Activated CD8-positive, alpha-beta memory T cell treated with anti-CD3 and anti-CD28 coated beads, Interleukin-2, amount 50 U/mL, for 1 hour (primary cell): ENCODE data around the gene TRMT1L.
"Not testable (repeated sequence)": the region's sequence is repeated elsewhere in the genome, so short reads cannot be mapped to it uniquely, and the experiment has no call there.

ENCODE experiments used
- DNase-seq: peaks from one replicate; pipeline ENCODE4 v3.0.0-alpha.2; 2020; ENCODE audit errors: extremely low read depth

Gene TRMT1L

GRCh38 chr1:185156854-185157598 is at the start of gene TRMT1L, which contains the start of gene SWT1:
Gene TRMT1L, minus strand, starts transcription at chr1:185156953. Its CDS starts 241 bp downstream, at chr1:185156712.
Gene SWT1, plus strand, starts transcription at chr1:185157167. Its CDS starts 3,675 bp downstream, at chr1:185160842.
- peak; percentile 97 for DNase-seq

GRCh38 chr1:185200889-185201288 is 44.1 kb upstream of the TRMT1L start:
- no peak for DNase-seq

- DNase-seq: not testable (repeated sequence)
Measured at GRCh38 chr1:185198712-185199111, 42.0 kb upstream of the TRMT1L start.

- no peak for DNase-seq
Measured at GRCh38 chr1:185193756-185194155, 37.0 kb upstream of the TRMT1L start.

GRCh38 chr1:185170291-185170848 is 13.6 kb upstream of the TRMT1L start:
- DNase-seq: no peak

- no peak for DNase-seq
Measured at GRCh38 chr1:185166106-185166505, 9.4 kb upstream of the TRMT1L start.

GRCh38 chr1:185162491-185162890 is 5.7 kb upstream of the TRMT1L start:
- no peak for DNase-seq

- no peak for DNase-seq
Measured at GRCh38 chr1:185159966-185160365, 3.2 kb upstream of the TRMT1L start.

- no peak for DNase-seq
Measured at GRCh38 chr1:185158800-185159199, 2.0 kb upstream of the TRMT1L start.

- no peak for DNase-seq
Measured at GRCh38 chr1:185157599-185158412, 1.1 kb upstream of the TRMT1L start.

GRCh38 chr1:185156288-185156853 is 382 bp downstream of the TRMT1L start:
- DNase-seq: peak; percentile 22

- DNase-seq: no peak
Measured at GRCh38 chr1:185155600-185156287, 1.0 kb downstream of the TRMT1L start.

- DNase-seq: no peak
Measured at GRCh38 chr1:185154912-185155513, 1.7 kb downstream of the TRMT1L start.

- no peak for DNase-seq
Measured at GRCh38 chr1:185152187-185152767, 4.5 kb downstream of the TRMT1L start.

GRCh38 chr1:185151215-185151614 is 5.5 kb downstream of the TRMT1L start:
- no peak for DNase-seq

GRCh38 chr1:185144233-185144632 is 12.5 kb downstream of the TRMT1L start:
- DNase-seq: no peak

GRCh38 chr1:185139246-185139645 is 17.5 kb downstream of the TRMT1L start:
- no peak for DNase-seq

GRCh38 chr1:185137896-185138545 is 18.7 kb downstream of the TRMT1L start:
- DNase-seq: no peak

- DNase-seq: no peak
Measured at GRCh38 chr1:185132534-185132933, 24.2 kb downstream of the TRMT1L start.

GRCh38 chr1:185129708-185130107 is 27.0 kb downstream of the TRMT1L start:
- DNase-seq: no peak
